ENCODE results near the gene OCIAD1.

- TF ChIP-seq POLR2A (IDR thresholded peaks at IDR 0.05; ENCODE audit: low read length) (no peak), GATA1 (IDR thresholded peaks at IDR 0.05; ENCODE audit: low read depth, low read length) (no peak)
These were observed 47.1 kb downstream of the OCIAD1 start for GRCh38 chr4:48877827-48878535.
